GM23338 (cell line): ENCODE data around the gene HBA1. TPM values are rescaled to one million over a fixed set of nuclear protein-coding genes. Genes with fewer than 3 reads are reported as not detected.
A peak's percentile ranks its signal among the peaks of the same experiment; 100 is the strongest.

Experiments used
- ATAC-seq: fragments of 200-7000 bp; cut with Tn5 transposase; 3 replicates; pipeline ENCODE4 v1.9.1; 2020
- DNase-seq: peaks from one replicate; pipeline ENCODE4 v3.0.0-alpha.2; 2015; ENCODE audit warnings: low spot score
- H2AFZ ChIP-seq: fragments of 200-600 bp; sonication (generic); 2 replicates; pipeline ENCODE4 v1.8.0; 2016; ENCODE audit warnings: antibody characterized with exemption, mild to moderate bottlenecking, moderate library complexity
- H3F3A ChIP-seq: fragments of 200-600 bp; sonication (generic); replicated peaks from 2 replicates; pipeline ENCODE4 v1.8.0; 2017; ENCODE audit warnings: antibody characterized with exemption, mixed run types, low read depth
- H3K27ac ChIP-seq: fragments of 200-600 bp; sonication (generic); 2 replicates; pipeline ENCODE4 v1.6.1; 2016; ENCODE audit warnings: low read depth
- H3K27me3 ChIP-seq: fragments of 200-600 bp; sonication (generic); 2 replicates; pipeline ENCODE4 v1.8.0; 2016; ENCODE audit warnings: mild to moderate bottlenecking, mixed run types, moderate library complexity; ENCODE audit not compliant: insufficient read depth
- H3K36me3 ChIP-seq: fragments of 200-600 bp; sonication (generic); 2 replicates; pipeline ENCODE4 v1.8.0; 2016; ENCODE audit warnings: mild to moderate bottlenecking; ENCODE audit not compliant: insufficient read depth
- H3K4me1 ChIP-seq: fragments of 200-600 bp; sonication (generic); 2 replicates; pipeline ENCODE4 v1.8.0; 2016; ENCODE audit warnings: mild to moderate bottlenecking, moderate library complexity; ENCODE audit not compliant: insufficient read depth
- H3K4me2 ChIP-seq: fragments of 200-600 bp; sonication (generic); 2 replicates; pipeline ENCODE4 v1.7.1; 2017; ENCODE audit warnings: mixed run types
- H3K4me3 ChIP-seq: fragments of 200-600 bp; sonication (generic); 2 replicates; pipeline ENCODE4 v1.6.1; 2016; ENCODE audit warnings: mixed run types
- H3K79me2 ChIP-seq: fragments of 200-600 bp; sonication (generic); replicated peaks from 2 replicates; pipeline ENCODE4 v1.8.0; 2017; ENCODE audit warnings: mild to moderate bottlenecking; ENCODE audit not compliant: insufficient read depth
- H3K9me2 ChIP-seq: fragments of 200-600 bp; sonication (generic); 2 replicates; pipeline ENCODE4 v1.8.0; 2017; ENCODE audit not compliant: insufficient read depth
- H4K20me1 ChIP-seq: fragments of 200-600 bp; sonication (generic); replicated peaks from 2 replicates; pipeline ENCODE4 v1.8.0; 2017; ENCODE audit warnings: mild to moderate bottlenecking; ENCODE audit not compliant: insufficient read depth
- H3K27ac Mint-ChIP-seq: 2 replicates; pipeline ENCODE4 v1.8.0; 2020; ENCODE audit warnings: inconsistent platforms, mild to moderate bottlenecking, moderate library complexity, mixed read lengths
- H3K27me3 Mint-ChIP-seq: 3 replicates; pipeline ENCODE4 v1.8.0; 2022; ENCODE audit warnings: low read depth, mild to moderate bottlenecking, moderate library complexity, mixed read lengths, inconsistent platforms; ENCODE audit not compliant: insufficient read depth, poor library complexity
- H3K36me3 Mint-ChIP-seq: 3 replicates; pipeline ENCODE4 v1.8.0; 2021; ENCODE audit warnings: low read depth, mild to moderate bottlenecking, inconsistent platforms, moderate library complexity, mixed read lengths
- H3K4me1 Mint-ChIP-seq: 3 replicates; pipeline ENCODE4 v1.8.0; 2020; ENCODE audit warnings: mild to moderate bottlenecking, inconsistent platforms, mixed read lengths
- H3K4me3 Mint-ChIP-seq: 3 replicates; pipeline ENCODE4 v1.8.0; 2021; ENCODE audit warnings: moderate library complexity, mild to moderate bottlenecking, inconsistent platforms, mixed read lengths
- H3K9me3 Mint-ChIP-seq: 3 replicates; pipeline ENCODE4 v1.8.0; 2020; ENCODE audit warnings: moderate library complexity, mild to moderate bottlenecking, inconsistent platforms, mixed read lengths
- CREB1 ChIP-seq: fragments of 250-450 bp; sonication (Bioruptor Pico); IDR thresholded peaks from 2 replicates; pipeline ENCODE4 v1.5.0; 2020; ENCODE audit warnings: low read depth, mild to moderate bottlenecking, moderate library complexity
- EZH2 ChIP-seq: fragments of 200-600 bp; sonication (generic); IDR thresholded peaks from one replicate; pipeline ENCODE4 v1.8.0; 2017; ENCODE audit warnings: antibody characterized with exemption, mild to moderate bottlenecking, low read depth; ENCODE audit not compliant: unreplicated experiment
- EZH2phosphoT487 ChIP-seq: fragments of 200-600 bp; sonication (generic); IDR thresholded peaks from one replicate; pipeline ENCODE4 v1.8.1; 2018; ENCODE audit warnings: antibody characterized with exemption; ENCODE audit not compliant: unreplicated experiment
- JUNB ChIP-seq: IDR thresholded peaks from one replicate; pipeline ENCODE4 v1.6.1; 2016; ENCODE audit warnings: antibody characterized with exemption; ENCODE audit not compliant: unreplicated experiment
- NANOG ChIP-seq: IDR thresholded peaks from 2 replicates; pipeline ENCODE4 v1.6.1; 2016; ENCODE audit warnings: antibody characterized with exemption, borderline replicate concordance
- POLR2AphosphoS5 ChIP-seq: IDR thresholded peaks from 2 replicates; pipeline ENCODE4 v1.6.1; 2016; ENCODE audit warnings: antibody characterized with exemption, low read depth
- STAT1 ChIP-seq: IDR thresholded peaks from one replicate; pipeline ENCODE4 v1.6.1; 2016; ENCODE audit warnings: antibody characterized with exemption; ENCODE audit not compliant: unreplicated experiment
- ZNF114 ChIP-seq: fragments of 250-450 bp; sonication (Bioruptor Pico); IDR thresholded peaks from 2 replicates; pipeline ENCODE4 v1.5.0; 2020; ENCODE audit warnings: mild to moderate bottlenecking, moderate library complexity
- ZNF331 ChIP-seq: fragments of 250-450 bp; sonication (Bioruptor Pico); IDR thresholded peaks from 2 replicates; pipeline ENCODE4 v1.5.0; 2020; ENCODE audit warnings: low read depth, mild to moderate bottlenecking, moderate library complexity
- polyA plus RNA-seq: library from polyadenylated mRNA; unstranded; fragments of >200 nt; fragmentation: Nextera tagmentation; extraction: Ambion mirVana; gene quantifications from 2 replicates; pipeline ENCODE4 v1.2.1, GENCODE V29; 2016
- total RNA-seq: library from RNA; depleted of rRNA; stranded (reverse); fragments of >200 nt; shearing (Covaris generic); gene quantifications from 2 replicates; pipeline ENCODE4 v1.2.3, GENCODE V29; 2014
- TF ChIP-seq, protein P1 (sequence below), 2 experiments: fragments of 200-600 bp in 1 of 2; sonication (generic) in 1 of 2; conservative IDR thresholded peaks; 2 replicates each; pipeline versions ENCODE4 v1.5.1 to v1.6.1; 2016 to 2017; ENCODE audit warnings: antibody characterized with exemption in 2 of 2, low read depth in 2 of 2, mild to moderate bottlenecking in 2 of 2, moderate library complexity in 1 of 2
- TF ChIP-seq, protein P2 (sequence below): IDR thresholded peaks from 2 replicates; pipeline ENCODE4 v1.6.1; 2016; ENCODE audit warnings: antibody characterized with exemption
- TF ChIP-seq, protein P3 (sequence below): IDR thresholded peaks from one replicate; pipeline ENCODE4 v1.6.1; 2018; ENCODE audit warnings: antibody characterized with exemption; ENCODE audit not compliant: unreplicated experiment
- TF ChIP-seq, protein P4 (sequence below): fragments of 250-450 bp; sonication (Bioruptor Pico); IDR thresholded peaks from 2 replicates; pipeline ENCODE4 v1.5.0; 2020; ENCODE audit warnings: mild to moderate bottlenecking, moderate library complexity

The HBA1 gene
- total and polyA plus RNA-seq, 2 experiments from 2014 or later: 6.7 TPM; not detected in 1

DNA sequence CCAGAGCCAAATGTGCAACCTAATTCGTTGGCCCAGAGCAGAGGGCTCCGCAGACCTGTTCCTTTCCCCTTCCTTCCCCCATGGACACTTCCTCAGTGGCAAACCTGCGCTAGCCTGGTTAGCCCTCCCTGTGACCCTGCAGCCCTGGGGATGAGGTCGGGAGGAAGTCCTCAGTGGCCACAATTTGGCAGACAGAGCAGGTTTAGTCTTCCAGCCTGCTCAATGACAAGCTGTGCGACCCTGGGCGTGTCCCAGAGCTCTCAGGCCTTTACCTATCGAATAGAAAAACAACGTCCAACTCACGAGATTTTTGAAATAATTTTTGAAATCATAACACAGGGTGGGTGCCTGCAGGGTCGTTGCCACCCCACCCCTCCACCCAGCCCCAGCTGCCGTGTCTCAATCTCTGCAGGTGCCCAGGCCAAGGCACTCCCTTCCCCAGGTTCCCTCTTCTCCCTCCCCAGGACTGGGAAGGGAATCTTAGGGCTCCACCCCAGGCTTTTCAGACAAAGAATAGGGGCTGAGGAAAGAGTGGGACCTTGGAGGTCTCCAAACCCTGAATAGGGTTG lies 9.3 kb upstream of the HBA1 start:
- Histone ChIP-seq H3K4me2 (peak overlapping the region; percentile 88), H3K79me2 (no peaks in the 10 kb centered on the region), H3K4me1 (peaks cover 42% of the 10 kb centered on the region), H4K20me1 (no peaks in the 10 kb centered on the region; the same call in 1 of the 2 replicates), H3K27me3 (peaks cover 76% of the 10 kb centered on the region), H3K27ac (no peak overlapping the region), H3K36me3 (no peaks in the 10 kb centered on the region), H3K9me2 (no peaks in the 10 kb centered on the region), H3F3A (peaks cover 9% of the 10 kb centered on the region), H2AFZ (peak overlapping the region; percentile 69), H3K4me3 (peak overlapping the region; percentile 64)
- ATAC-seq (no peak), DNase-seq (no peak)
- Mint-ChIP-seq H3K27me3 (peaks cover 72% of the 10 kb centered on the region), H3K9me3 (no peaks in the 10 kb centered on the region), H3K4me3 (peak overlapping the region; percentile 65), H3K27ac (no peak overlapping the region), H3K36me3 (no peaks in the 10 kb centered on the region), H3K4me1 (peaks cover 36% of the 10 kb centered on the region)
- TF ChIP-seq POLR2AphosphoS5 (no peak), EZH2 (no peak), STAT1 (no peak), NANOG (no peak), ZNF114 (CRISPR knock-in tag) (no peak), EZH2phosphoT487 (no peak), ZNF331 (CRISPR knock-in tag) (no peak), JUNB (no peak), CREB1 (CRISPR knock-in tag) (no peak)
- TF ChIP-seq, protein P1, sequence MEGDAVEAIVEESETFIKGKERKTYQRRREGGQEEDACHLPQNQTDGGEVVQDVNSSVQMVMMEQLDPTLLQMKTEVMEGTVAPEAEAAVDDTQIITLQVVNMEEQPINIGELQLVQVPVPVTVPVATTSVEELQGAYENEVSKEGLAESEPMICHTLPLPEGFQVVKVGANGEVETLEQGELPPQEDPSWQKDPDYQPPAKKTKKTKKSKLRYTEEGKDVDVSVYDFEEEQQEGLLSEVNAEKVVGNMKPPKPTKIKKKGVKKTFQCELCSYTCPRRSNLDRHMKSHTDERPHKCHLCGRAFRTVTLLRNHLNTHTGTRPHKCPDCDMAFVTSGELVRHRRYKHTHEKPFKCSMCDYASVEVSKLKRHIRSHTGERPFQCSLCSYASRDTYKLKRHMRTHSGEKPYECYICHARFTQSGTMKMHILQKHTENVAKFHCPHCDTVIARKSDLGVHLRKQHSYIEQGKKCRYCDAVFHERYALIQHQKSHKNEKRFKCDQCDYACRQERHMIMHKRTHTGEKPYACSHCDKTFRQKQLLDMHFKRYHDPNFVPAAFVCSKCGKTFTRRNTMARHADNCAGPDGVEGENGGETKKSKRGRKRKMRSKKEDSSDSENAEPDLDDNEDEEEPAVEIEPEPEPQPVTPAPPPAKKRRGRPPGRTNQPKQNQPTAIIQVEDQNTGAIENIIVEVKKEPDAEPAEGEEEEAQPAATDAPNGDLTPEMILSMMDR (conservative IDR thresholded peaks at IDR 0.05; ENCODE audit: low read depth in 2 of 2): no peak
- TF ChIP-seq, protein P2, sequence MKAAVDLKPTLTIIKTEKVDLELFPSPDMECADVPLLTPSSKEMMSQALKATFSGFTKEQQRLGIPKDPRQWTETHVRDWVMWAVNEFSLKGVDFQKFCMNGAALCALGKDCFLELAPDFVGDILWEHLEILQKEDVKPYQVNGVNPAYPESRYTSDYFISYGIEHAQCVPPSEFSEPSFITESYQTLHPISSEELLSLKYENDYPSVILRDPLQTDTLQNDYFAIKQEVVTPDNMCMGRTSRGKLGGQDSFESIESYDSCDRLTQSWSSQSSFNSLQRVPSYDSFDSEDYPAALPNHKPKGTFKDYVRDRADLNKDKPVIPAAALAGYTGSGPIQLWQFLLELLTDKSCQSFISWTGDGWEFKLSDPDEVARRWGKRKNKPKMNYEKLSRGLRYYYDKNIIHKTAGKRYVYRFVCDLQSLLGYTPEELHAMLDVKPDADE: no peak
- TF ChIP-seq, protein P3, sequence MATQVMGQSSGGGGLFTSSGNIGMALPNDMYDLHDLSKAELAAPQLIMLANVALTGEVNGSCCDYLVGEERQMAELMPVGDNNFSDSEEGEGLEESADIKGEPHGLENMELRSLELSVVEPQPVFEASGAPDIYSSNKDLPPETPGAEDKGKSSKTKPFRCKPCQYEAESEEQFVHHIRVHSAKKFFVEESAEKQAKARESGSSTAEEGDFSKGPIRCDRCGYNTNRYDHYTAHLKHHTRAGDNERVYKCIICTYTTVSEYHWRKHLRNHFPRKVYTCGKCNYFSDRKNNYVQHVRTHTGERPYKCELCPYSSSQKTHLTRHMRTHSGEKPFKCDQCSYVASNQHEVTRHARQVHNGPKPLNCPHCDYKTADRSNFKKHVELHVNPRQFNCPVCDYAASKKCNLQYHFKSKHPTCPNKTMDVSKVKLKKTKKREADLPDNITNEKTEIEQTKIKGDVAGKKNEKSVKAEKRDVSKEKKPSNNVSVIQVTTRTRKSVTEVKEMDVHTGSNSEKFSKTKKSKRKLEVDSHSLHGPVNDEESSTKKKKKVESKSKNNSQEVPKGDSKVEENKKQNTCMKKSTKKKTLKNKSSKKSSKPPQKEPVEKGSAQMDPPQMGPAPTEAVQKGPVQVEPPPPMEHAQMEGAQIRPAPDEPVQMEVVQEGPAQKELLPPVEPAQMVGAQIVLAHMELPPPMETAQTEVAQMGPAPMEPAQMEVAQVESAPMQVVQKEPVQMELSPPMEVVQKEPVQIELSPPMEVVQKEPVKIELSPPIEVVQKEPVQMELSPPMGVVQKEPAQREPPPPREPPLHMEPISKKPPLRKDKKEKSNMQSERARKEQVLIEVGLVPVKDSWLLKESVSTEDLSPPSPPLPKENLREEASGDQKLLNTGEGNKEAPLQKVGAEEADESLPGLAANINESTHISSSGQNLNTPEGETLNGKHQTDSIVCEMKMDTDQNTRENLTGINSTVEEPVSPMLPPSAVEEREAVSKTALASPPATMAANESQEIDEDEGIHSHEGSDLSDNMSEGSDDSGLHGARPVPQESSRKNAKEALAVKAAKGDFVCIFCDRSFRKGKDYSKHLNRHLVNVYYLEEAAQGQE: no peak
- TF ChIP-seq, protein P4, sequence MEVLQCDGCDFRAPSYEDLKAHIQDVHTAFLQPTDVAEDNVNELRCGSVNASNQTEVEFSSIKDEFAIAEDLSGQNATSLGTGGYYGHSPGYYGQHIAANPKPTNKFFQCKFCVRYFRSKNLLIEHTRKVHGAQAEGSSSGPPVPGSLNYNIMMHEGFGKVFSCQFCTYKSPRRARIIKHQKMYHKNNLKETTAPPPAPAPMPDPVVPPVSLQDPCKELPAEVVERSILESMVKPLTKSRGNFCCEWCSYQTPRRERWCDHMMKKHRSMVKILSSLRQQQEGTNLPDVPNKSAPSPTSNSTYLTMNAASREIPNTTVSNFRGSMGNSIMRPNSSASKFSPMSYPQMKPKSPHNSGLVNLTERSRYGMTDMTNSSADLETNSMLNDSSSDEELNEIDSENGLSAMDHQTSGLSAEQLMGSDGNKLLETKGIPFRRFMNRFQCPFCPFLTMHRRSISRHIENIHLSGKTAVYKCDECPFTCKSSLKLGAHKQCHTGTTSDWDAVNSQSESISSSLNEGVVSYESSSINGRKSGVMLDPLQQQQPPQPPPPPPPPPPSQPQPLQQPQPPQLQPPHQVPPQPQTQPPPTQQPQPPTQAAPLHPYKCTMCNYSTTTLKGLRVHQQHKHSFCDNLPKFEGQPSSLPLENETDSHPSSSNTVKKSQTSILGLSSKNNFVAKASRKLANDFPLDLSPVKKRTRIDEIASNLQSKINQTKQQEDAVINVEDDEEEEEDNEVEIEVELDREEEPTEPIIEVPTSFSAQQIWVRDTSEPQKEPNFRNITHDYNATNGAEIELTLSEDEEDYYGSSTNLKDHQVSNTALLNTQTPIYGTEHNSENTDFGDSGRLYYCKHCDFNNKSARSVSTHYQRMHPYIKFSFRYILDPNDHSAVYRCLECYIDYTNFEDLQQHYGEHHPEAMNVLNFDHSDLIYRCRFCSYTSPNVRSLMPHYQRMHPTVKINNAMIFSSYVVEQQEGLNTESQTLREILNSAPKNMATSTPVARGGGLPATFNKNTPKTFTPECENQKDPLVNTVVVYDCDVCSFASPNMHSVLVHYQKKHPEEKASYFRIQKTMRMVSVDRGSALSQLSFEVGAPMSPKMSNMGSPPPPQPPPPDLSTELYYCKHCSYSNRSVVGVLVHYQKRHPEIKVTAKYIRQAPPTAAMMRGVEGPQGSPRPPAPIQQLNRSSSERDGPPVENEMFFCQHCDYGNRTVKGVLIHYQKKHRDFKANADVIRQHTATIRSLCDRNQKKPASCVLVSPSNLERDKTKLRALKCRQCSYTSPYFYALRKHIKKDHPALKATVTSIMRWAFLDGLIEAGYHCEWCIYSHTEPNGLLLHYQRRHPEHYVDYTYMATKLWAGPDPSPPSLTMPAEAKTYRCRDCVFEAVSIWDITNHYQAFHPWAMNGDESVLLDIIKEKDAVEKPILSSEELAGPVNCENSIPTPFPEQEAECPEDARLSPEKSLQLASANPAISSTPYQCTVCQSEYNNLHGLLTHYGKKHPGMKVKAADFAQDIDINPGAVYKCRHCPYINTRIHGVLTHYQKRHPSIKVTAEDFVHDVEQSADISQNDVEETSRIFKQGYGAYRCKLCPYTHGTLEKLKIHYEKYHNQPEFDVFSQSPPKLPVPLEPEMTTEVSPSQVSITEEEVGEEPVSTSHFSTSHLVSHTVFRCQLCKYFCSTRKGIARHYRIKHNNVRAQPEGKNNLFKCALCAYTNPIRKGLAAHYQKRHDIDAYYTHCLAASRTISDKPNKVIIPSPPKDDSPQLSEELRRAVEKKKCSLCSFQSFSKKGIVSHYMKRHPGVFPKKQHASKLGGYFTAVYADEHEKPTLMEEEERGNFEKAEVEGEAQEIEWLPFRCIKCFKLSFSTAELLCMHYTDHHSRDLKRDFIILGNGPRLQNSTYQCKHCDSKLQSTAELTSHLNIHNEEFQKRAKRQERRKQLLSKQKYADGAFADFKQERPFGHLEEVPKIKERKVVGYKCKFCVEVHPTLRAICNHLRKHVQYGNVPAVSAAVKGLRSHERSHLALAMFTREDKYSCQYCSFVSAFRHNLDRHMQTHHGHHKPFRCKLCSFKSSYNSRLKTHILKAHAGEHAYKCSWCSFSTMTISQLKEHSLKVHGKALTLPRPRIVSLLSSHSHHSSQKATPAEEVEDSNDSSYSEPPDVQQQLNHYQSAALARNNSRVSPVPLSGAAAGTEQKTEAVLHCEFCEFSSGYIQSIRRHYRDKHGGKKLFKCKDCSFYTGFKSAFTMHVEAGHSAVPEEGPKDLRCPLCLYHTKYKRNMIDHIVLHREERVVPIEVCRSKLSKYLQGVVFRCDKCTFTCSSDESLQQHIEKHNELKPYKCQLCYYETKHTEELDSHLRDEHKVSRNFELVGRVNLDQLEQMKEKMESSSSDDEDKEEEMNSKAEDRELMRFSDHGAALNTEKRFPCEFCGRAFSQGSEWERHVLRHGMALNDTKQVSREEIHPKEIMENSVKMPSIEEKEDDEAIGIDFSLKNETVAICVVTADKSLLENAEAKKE (CRISPR knock-in tag): no peak
